Fibroblast of lung (primary cell): ENCODE results near the gene EFNA5. TPM values are rescaled to one million over a fixed set of nuclear protein-coding genes. Genes with fewer than 3 reads are reported as not detected.
A peak's percentile ranks its signal among the peaks of the same experiment; 100 is the strongest.

Experiments
- DNase-seq, 2 donors: peaks; one replicate each; pipeline versions ENCODE4 v3.0.0 to v3.0.0-alpha.2; 2010; ENCODE audit warnings: low read depth in 2 of 2
- H2AFZ ChIP-seq: 2 replicates; pipeline ENCODE4 v1.5.1; 2012; ENCODE audit warnings: low read length, control low read depth, inconsistent platforms
- H3K27ac ChIP-seq: 2 replicates; pipeline ENCODE4 v1.5.1; 2011; ENCODE audit warnings: low read length, control low read depth; ENCODE audit not compliant: insufficient read depth
- H3K27me3 ChIP-seq: 2 replicates; pipeline ENCODE4 v1.5.1; 2011; ENCODE audit warnings: mild to moderate bottlenecking, low read length; ENCODE audit not compliant: control insufficient read depth, insufficient read depth
- H3K36me3 ChIP-seq: 2 replicates; pipeline ENCODE4 v1.5.1; 2011; ENCODE audit warnings: low read length; ENCODE audit not compliant: control insufficient read depth, insufficient read depth
- H3K4me1 ChIP-seq: 2 replicates; pipeline ENCODE4 v1.5.1; 2011; ENCODE audit warnings: low read length; ENCODE audit not compliant: control insufficient read depth, insufficient read depth; ENCODE audit errors: extremely low read depth
- H3K4me2 ChIP-seq: 2 replicates; pipeline ENCODE4 v1.5.1; 2011; ENCODE audit warnings: low read length, control low read depth; ENCODE audit not compliant: insufficient read depth; ENCODE audit errors: extremely low read depth
- H3K4me3 ChIP-seq, 4 experiments: fragments of 200-600 bp in 1 of 4; sonication (generic) in 1 of 4; replicated peaks in 1 of 4; 2 replicates each; pipeline ENCODE4 v1.5.1; 2011 to 2016; ENCODE audit warnings: low read length in 4 of 4, low read depth in 3 of 4, mild to moderate bottlenecking in 3 of 4, control low read depth in 2 of 4, inconsistent platforms in 1 of 4, mixed read lengths in 1 of 4; ENCODE audit not compliant: insufficient read depth in 1 of 4; ENCODE audit errors: control extremely low read depth in 1 of 4
- H3K79me2 ChIP-seq: 2 replicates; pipeline ENCODE4 v1.5.1; 2012; ENCODE audit warnings: mild to moderate bottlenecking, low read length, inconsistent platforms; ENCODE audit not compliant: control insufficient read depth, insufficient read depth
- H3K9ac ChIP-seq: 2 replicates; pipeline ENCODE4 v1.5.1; 2011; ENCODE audit warnings: mild to moderate bottlenecking, low read length, control low read depth; ENCODE audit not compliant: insufficient read depth
- H3K9me3 ChIP-seq: 2 replicates; pipeline ENCODE4 v1.5.1; 2012; ENCODE audit warnings: low read depth, low read length; ENCODE audit not compliant: control insufficient read depth, insufficient read depth
- H4K20me1 ChIP-seq: 2 replicates; pipeline ENCODE4 v1.5.1; 2011; ENCODE audit warnings: low read length; ENCODE audit not compliant: control insufficient read depth, insufficient read depth; ENCODE audit errors: extremely low read depth
- EZH2 ChIP-seq: IDR thresholded peaks from 2 replicates; pipeline ENCODE4 v1.5.1; 2012; ENCODE audit warnings: low read length, control low read depth, mild to moderate bottlenecking; ENCODE audit errors: missing control alignments
- polyA plus RNA-seq, 2 donors: library from polyadenylated mRNA; depleted of rRNA in 1 of 2; stranded (reverse) in 1 of 2; unstranded in 1 of 2; fragments of >200 nt; gene quantifications; 2 replicates each; pipeline ENCODE4 v1.2.1, GENCODE V29; 2011 to 2012; ENCODE audit warnings: missing spikeins in 1 of 2
- total RNA-seq: library from RNA; depleted of rRNA; stranded (reverse); fragments of >200 nt; gene quantifications from 2 replicates; pipeline ENCODE4 v1.2.1, GENCODE V29; 2014
- TF ChIP-seq, protein P1 (sequence below), 2 donors: IDR thresholded peaks in 1 of 2; conservative IDR thresholded peaks in 1 of 2; 1 replicate in 1 of 2; 2 replicates in 1 of 2; pipeline ENCODE4 v1.5.1; 2011 to 2012; ENCODE audit warnings: low read length in 2 of 2, control low read depth in 1 of 2, inconsistent platforms in 1 of 2, low read depth in 1 of 2, mild to moderate bottlenecking in 1 of 2

EFNA5 gene
- total and polyA plus RNA-seq, 2 donors (not counting 1 experiment from before 2014, with no cell fraction given) = 3.5 to 3.7 TPM

DNA sequence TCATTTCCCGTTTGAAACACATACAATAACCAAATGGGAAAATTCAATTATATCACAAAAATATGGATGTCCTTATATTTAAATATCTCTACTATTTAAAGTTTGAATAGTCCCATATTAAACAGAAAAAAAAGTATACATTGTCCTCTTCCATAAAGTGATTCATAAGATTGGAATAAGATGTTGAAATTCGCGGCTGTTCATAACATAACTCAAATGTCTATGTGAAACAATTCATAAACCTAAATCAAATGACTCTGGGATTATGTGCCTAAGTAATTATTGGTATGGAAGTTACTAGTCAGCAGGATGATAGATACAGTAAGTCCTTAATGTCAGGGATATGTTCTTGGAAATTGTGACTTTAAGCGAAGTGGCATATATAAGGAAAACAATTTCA lies 3.9 kb upstream of the EFNA5 start:
- no peak overlapping the region for H3K9ac ChIP-seq
- H3K4me3 ChIP-seq = no peak overlapping the region
- H3K79me2 ChIP-seq = peaks cover 2% of the 10 kb centered on the region
- H3K27ac ChIP-seq = no peak overlapping the region
- no peaks in the 10 kb centered on the region for H3K4me1 ChIP-seq
- H3K4me2 ChIP-seq = no peak overlapping the region
- H3K36me3 ChIP-seq = no peaks in the 10 kb centered on the region
- peak in 1 of 2 donors; percentile 64 for DNase-seq
- no peaks in the 10 kb centered on the region for H4K20me1 ChIP-seq
- H3K27me3 ChIP-seq = no peaks in the 10 kb centered on the region
- TF ChIP-seq EZH2 = no peak
- H2AFZ ChIP-seq = no peak overlapping the region
- no peaks in the 10 kb centered on the region for H3K9me3 ChIP-seq

GRCh38 chr5:107673368-107674136 lies 2.8 kb upstream of the EFNA5 start:
- Histone ChIP-seq H4K20me1 (no peaks in the 10 kb centered on the region), H3K4me1 (no peaks in the 10 kb centered on the region), H3K9me3 (no peaks in the 10 kb centered on the region), H3K4me3 (peak overlapping the region; percentile 71 to 76 (median 74)), H3K27me3 (no peaks in the 10 kb centered on the region), H3K36me3 (no peaks in the 10 kb centered on the region), H3K4me2 (peak overlapping the region; percentile 96), H3K79me2 (peaks cover 2% of the 10 kb centered on the region), H3K9ac (no peak overlapping the region), H2AFZ (no peak overlapping the region), H3K27ac (peak overlapping the region; percentile 62)
- TF ChIP-seq, protein P1, sequence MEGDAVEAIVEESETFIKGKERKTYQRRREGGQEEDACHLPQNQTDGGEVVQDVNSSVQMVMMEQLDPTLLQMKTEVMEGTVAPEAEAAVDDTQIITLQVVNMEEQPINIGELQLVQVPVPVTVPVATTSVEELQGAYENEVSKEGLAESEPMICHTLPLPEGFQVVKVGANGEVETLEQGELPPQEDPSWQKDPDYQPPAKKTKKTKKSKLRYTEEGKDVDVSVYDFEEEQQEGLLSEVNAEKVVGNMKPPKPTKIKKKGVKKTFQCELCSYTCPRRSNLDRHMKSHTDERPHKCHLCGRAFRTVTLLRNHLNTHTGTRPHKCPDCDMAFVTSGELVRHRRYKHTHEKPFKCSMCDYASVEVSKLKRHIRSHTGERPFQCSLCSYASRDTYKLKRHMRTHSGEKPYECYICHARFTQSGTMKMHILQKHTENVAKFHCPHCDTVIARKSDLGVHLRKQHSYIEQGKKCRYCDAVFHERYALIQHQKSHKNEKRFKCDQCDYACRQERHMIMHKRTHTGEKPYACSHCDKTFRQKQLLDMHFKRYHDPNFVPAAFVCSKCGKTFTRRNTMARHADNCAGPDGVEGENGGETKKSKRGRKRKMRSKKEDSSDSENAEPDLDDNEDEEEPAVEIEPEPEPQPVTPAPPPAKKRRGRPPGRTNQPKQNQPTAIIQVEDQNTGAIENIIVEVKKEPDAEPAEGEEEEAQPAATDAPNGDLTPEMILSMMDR (conservative IDR thresholded peaks at IDR 0.05 in 1 of 2, IDR thresholded peaks at IDR 0.05 in 1 of 2; ENCODE audit: low read depth in 1 of 2, low read length in 2 of 2) = peak; percentile 98 to 99
- no peak for TF ChIP-seq EZH2
- peak; percentile 81 to 93 for DNase-seq

- no peaks in the 10 kb centered on the region for H3K9me3 ChIP-seq
- no peaks in the 10 kb centered on the region for H4K20me1 ChIP-seq
- peaks cover 2% of the 10 kb centered on the region for H3K79me2 ChIP-seq
- no peak for TF ChIP-seq EZH2
- TF ChIP-seq, protein P1 (conservative IDR thresholded peaks at IDR 0.05 in 1 of 2, IDR thresholded peaks at IDR 0.05 in 1 of 2; ENCODE audit: low read depth in 1 of 2, low read length in 2 of 2) = no peak
- H2AFZ ChIP-seq = peak overlapping the region; percentile 77
- H3K36me3 ChIP-seq = no peaks in the 10 kb centered on the region
- H3K4me3 ChIP-seq = peak overlapping the region; percentile 71 to 76 (median 74)
- no peaks in the 10 kb centered on the region for H3K27me3 ChIP-seq
- no peaks in the 10 kb centered on the region for H3K4me1 ChIP-seq
- peak overlapping the region; percentile 62 for H3K27ac ChIP-seq
- H3K9ac ChIP-seq = peak overlapping the region; percentile 27
- peak overlapping the region; percentile 96 for H3K4me2 ChIP-seq
- peak in 1 of 2 donors; percentile 50 for DNase-seq
Observed at GRCh38 chr5:107673039-107673367, 2.3 kb upstream of the EFNA5 start.
